Sigmoid colon (tissue), 7 donors: ENCODE data around the gene LEMD3. TPM values are rescaled to one million over a fixed set of nuclear protein-coding genes. Genes with fewer than 3 reads are reported as not detected.

ENCODE experiments used
- DNase-seq: peaks from one replicate; pipeline ENCODE4 v3.0.0-alpha.2; 2019
- H3K27ac ChIP-seq, 4 donors: fragments of 200-600 bp; sonication (generic); one replicate each; pipeline ENCODE4 v1.5.1; 2016 to 2019; ENCODE audit warnings: mild to moderate bottlenecking in 1 of 4
- H3K27me3 ChIP-seq, 3 donors: fragments of 200-600 bp; sonication (generic); one replicate each; pipeline ENCODE4 v1.5.1; 2019; ENCODE audit warnings: mild to moderate bottlenecking in 1 of 3
- H3K36me3 ChIP-seq, 4 donors: fragments of 200-600 bp; sonication (generic); one replicate each; pipeline ENCODE4 v1.5.1; 2016 to 2019
- H3K4me1 ChIP-seq, 4 donors: fragments of 200-600 bp; sonication (generic); one replicate each; pipeline ENCODE4 v1.5.1; 2017 to 2019
- H3K4me3 ChIP-seq, 4 donors: fragments of 200-600 bp; sonication (generic); one replicate each; pipeline ENCODE4 v1.5.1; 2017 to 2019; ENCODE audit warnings: mild to moderate bottlenecking in 2 of 4, moderate library complexity in 1 of 4
- H3K9me3 ChIP-seq, 4 donors: fragments of 200-600 bp in 3 of 4; sonication (generic) in 3 of 4; one replicate each; pipeline versions ENCODE4 v1.5.1 to v1.6.1; 2013 to 2019
- EP300 ChIP-seq, 4 donors: sonication (generic); formaldehyde crosslinking; IDR thresholded peaks; one replicate each; pipeline ENCODE4 v1.6.1; 2017; ENCODE audit warnings: antibody characterized with exemption in 4 of 4
- POLR2A ChIP-seq, 2 donors: fragments of 450-650 bp; IDR thresholded peaks; one replicate each; pipeline ENCODE4 v1.6.1; 2016; ENCODE audit warnings: antibody characterized with exemption in 2 of 2, mild to moderate bottlenecking in 2 of 2, moderate library complexity in 2 of 2
- POLR2AphosphoS5 ChIP-seq, 4 donors: sonication (generic); formaldehyde crosslinking; IDR thresholded peaks; one replicate each; pipeline ENCODE4 v1.6.1; 2017; ENCODE audit warnings: antibody characterized with exemption in 4 of 4
- WGBS, 2 donors: extraction: QIAGEN DNeasy Blood & Tissue Kit; methylation state at CpG; one replicate each; pipeline ENCODE4 v1.1.7; 2013; 5-methylcytosine and 5-hydroxymethylcytosine counted together
- intact Hi-C: fragments of 100-400 bp; cut with DNase I; formaldehyde crosslinking; loops from one replicate; pipeline ENCODE4 v1.15.1; 2023
- polyA plus RNA-seq, 3 donors: library from polyadenylated mRNA; stranded (reverse); fragments of 200-250 nt; gene quantifications; one replicate each; pipeline ENCODE4 v1.2.3, GENCODE V29; 2013
- total RNA-seq, 4 donors: library from RNA; depleted of rRNA; stranded (reverse); fragments of >200 nt; gene quantifications; one replicate each; pipeline ENCODE4 v1.1.0, GENCODE V29; 2016
- TF ChIP-seq, protein P1 (sequence below), 4 experiments: fragments of 450-650 bp in 3 of 4; fragments of 200-600 bp in 1 of 4; IDR thresholded peaks; one replicate each; pipeline ENCODE4 v1.5.1; 2016 to 2019; ENCODE audit warnings: antibody characterized with exemption in 4 of 4, mild to moderate bottlenecking in 3 of 4, moderate library complexity in 2 of 4
- donor health status: healthy with polysubstance abuse.
- donor health status: Bipolar disorder and iron deficiency.
- donor health status: healthy.

The LEMD3 gene
- total and polyA plus RNA-seq, 7 donors: 3.6 to 32.7 (median 17.7) TPM

GRCh38 chr12:65294641-65295262 lies 125.4 kb downstream of the LEMD3 start:
- no peak overlapping the region for H3K27ac ChIP-seq
- no peaks in the 10 kb centered on the region for H3K27me3 ChIP-seq
- intact Hi-C loops: no loop called here
- 81 to 91% methylated on average over 4 of the region's 4 CpGs for WGBS, 2 donors
- peaks cover 0 to 79% (median 49%) of the 10 kb centered on the region in 4 donors for H3K4me1 ChIP-seq
- no peaks in the 10 kb centered on the region for H3K36me3 ChIP-seq
- H3K4me3 ChIP-seq: no peak overlapping the region
- no peaks in the 10 kb centered on the region for H3K9me3 ChIP-seq
- no peak for DNase-seq
- no peak for TF ChIP-seq EP300 (IDR thresholded peaks at IDR 0.05)
- TF ChIP-seq, protein P1, sequence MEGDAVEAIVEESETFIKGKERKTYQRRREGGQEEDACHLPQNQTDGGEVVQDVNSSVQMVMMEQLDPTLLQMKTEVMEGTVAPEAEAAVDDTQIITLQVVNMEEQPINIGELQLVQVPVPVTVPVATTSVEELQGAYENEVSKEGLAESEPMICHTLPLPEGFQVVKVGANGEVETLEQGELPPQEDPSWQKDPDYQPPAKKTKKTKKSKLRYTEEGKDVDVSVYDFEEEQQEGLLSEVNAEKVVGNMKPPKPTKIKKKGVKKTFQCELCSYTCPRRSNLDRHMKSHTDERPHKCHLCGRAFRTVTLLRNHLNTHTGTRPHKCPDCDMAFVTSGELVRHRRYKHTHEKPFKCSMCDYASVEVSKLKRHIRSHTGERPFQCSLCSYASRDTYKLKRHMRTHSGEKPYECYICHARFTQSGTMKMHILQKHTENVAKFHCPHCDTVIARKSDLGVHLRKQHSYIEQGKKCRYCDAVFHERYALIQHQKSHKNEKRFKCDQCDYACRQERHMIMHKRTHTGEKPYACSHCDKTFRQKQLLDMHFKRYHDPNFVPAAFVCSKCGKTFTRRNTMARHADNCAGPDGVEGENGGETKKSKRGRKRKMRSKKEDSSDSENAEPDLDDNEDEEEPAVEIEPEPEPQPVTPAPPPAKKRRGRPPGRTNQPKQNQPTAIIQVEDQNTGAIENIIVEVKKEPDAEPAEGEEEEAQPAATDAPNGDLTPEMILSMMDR (IDR thresholded peaks at IDR 0.05): no peak
- TF ChIP-seq POLR2A (IDR thresholded peaks at IDR 0.05): no peak
- no peak for TF ChIP-seq POLR2AphosphoS5 (IDR thresholded peaks at IDR 0.05)

DNA sequence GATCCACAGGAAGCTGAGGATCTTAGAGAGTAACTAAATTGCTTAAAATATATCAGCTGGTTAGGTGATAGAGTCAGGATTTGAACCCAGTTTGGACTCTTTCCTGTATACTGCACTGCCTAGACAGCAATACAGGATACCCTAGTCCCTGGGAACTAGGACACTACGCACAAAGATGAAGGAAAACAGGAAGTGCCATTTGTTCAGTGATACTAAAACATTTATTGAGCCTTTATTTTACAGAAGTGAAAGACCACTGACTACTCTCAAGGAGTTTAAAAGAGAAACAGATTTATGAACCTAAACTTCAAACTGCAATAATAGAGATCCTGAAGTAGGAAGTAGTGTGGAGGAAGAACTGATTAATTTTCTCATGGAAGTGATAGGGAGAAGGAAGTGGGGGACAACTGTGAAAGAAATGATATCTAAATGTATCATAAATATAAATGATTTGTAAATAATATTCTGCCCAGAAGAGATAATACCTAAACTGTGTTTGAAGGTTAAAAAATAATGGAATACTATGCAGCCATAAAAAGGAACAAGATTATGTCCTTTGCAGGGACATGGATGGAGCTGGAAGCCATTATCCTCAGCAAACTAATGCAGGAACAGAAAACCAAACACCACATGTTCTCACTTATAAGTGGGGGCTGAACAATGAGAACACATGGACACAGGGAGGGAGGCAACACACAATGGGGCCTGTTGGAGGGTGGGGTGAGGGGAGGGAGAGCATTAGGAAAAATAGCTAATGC lies 127.3 kb downstream of the LEMD3 start:
- H3K4me1 ChIP-seq: peaks cover 0 to 90% (median 55%) of the 10 kb centered on the region in 4 donors

More for the DNA sequence above, 127.3 kb downstream of the LEMD3 start:
- TF ChIP-seq EP300 (IDR thresholded peaks at IDR 0.05) (no peak), POLR2A (IDR thresholded peaks at IDR 0.05) (no peak), POLR2AphosphoS5 (IDR thresholded peaks at IDR 0.05) (no peak)
- TF ChIP-seq, protein P1 (IDR thresholded peaks at IDR 0.05): no peak
- Histone ChIP-seq H3K9me3 (no peaks in the 10 kb centered on the region), H3K27ac (no peak overlapping the region), H3K27me3 (no peaks in the 10 kb centered on the region), H3K4me3 (no peak overlapping the region), H3K36me3 (no peaks in the 10 kb centered on the region)
- intact Hi-C loops: no loop called here
- no peak for DNase-seq
- 62 to 84% methylated on average over 1 of the region's 1 CpG for WGBS, 2 donors

Other genes starting within 250 kb of the LEMD3 start
- not detected for gene WIF1, start 48.3 kb upstream of the LEMD3 start, total RNA-seq
- under 1 TPM in 1 of 3 donors, not detected in 2; 0.15 TPM for gene WIF1, start 48.3 kb upstream of the LEMD3 start, polyA plus RNA-seq
- gene MSRB3, start 109.1 kb downstream of the LEMD3 start, total RNA-seq: 100 to 1,000 TPM; 159 to 232 (median 223) TPM
- 10 to 100 TPM in 2 of 3 donors, 1 to 10 TPM in 1; 6.2 to 13.4 (median 10.8) TPM for gene MSRB3, start 109.1 kb downstream of the LEMD3 start, polyA plus RNA-seq